Activated CD8-positive, alpha-beta T cell treated with anti-CD3 and anti-CD28 coated beads for 36 hours (primary cell): ENCODE results near the gene KIF5B. TPM values are rescaled to one million over a fixed set of nuclear protein-coding genes. Genes with fewer than 3 reads are reported as not detected.

Experiments
- ATAC-seq: fragments of 200-7000 bp; cut with Tn5 transposase; one replicate; pipeline ENCODE4 v1.10.0; 2021; ENCODE audit warnings: mild to moderate bottlenecking, moderate library complexity
- CTCF ChIA-PET: fragments of 350-600 bp; sonication (Branson Sonifier 250); formaldehyde crosslinking; loops from one replicate; lab custom pipeline; 2021; ENCODE audit warnings: antibody characterized with exemption; lab: Charles Lee
- POLR2A ChIA-PET: fragments of 350-600 bp; sonication (Branson Sonifier 250); formaldehyde crosslinking; loops from one replicate; lab custom pipeline; 2021; ENCODE audit warnings: antibody characterized with exemption; lab: Charles Lee
- DNase-seq: peaks from one replicate; pipeline ENCODE4 v3.0.0-alpha.2; 2020
- H3K27ac Mint-ChIP-seq: one replicate; pipeline ENCODE4 v1.8.0; 2021; ENCODE audit warnings: mild to moderate bottlenecking, mixed read lengths
- H3K27me3 Mint-ChIP-seq: one replicate; pipeline ENCODE4 v1.8.0; 2021; ENCODE audit warnings: mixed read lengths
- H3K36me3 Mint-ChIP-seq: one replicate; pipeline ENCODE4 v1.8.0; 2021; ENCODE audit warnings: low read depth, mixed read lengths
- H3K4me1 Mint-ChIP-seq: one replicate; pipeline ENCODE4 v1.8.0; 2021; ENCODE audit warnings: low read depth, mixed read lengths
- H3K4me3 Mint-ChIP-seq: one replicate; pipeline ENCODE4 v1.8.0; 2021; ENCODE audit warnings: mild to moderate bottlenecking, moderate library complexity, mixed read lengths
- H3K9me3 Mint-ChIP-seq: one replicate; pipeline ENCODE4 v1.8.0; 2021; ENCODE audit warnings: mixed read lengths
- intact Hi-C: fragments of 100-400 bp; cut with micrococcal nuclease; formaldehyde crosslinking; loops from one replicate; pipeline ENCODE4 v1.10.0; 2022
- total RNA-seq, 2 experiments: library from RNA; stranded (reverse); gene quantifications; one replicate each; pipeline ENCODE4 v1.2.3, GENCODE V29; 2021
- TF ChIP-seq, protein P1 (sequence below): fragments of 200-600 bp; IDR thresholded peaks from one replicate; pipeline ENCODE4 v1.8.0; 2022; ENCODE audit warnings: antibody characterized with exemption, mild to moderate bottlenecking

The KIF5B gene
- total RNA-seq, 2 experiments from 2014 or later, result 52.7 to 55.3 TPM

DNA sequence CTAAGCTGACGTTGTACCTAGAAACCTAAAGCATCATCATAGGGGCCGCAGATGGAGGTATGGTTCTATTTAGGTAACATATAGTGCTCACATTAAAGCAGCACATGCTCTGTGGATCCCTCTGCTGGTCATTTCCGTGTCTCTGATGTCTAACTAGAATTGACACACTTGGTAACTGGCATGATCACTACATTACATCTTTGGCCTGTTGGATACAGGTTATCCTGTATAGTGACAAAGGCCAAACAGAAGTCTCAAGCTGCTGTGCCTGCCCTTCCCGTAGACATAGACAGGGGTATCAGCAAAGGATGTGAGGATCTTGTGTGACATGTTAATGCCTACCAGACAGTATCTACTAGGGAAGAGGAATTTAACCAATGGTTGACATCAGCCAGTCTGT is 51.2 kb downstream of the KIF5B start:
- no peaks in the 10 kb centered on the region for H3K9me3 Mint-ChIP-seq
- POLR2A ChIA-PET, result interaction anchor here (0.8 kb wide), 1 partner anchor 146 kb away, joined by 3 read pairs; no protein-coding TSS in a partner anchor
- intact Hi-C loops, result loop anchor here (2.0 kb wide), 1 partner anchor 142 kb away; no protein-coding TSS in a partner anchor
- TF ChIP-seq, protein P1, sequence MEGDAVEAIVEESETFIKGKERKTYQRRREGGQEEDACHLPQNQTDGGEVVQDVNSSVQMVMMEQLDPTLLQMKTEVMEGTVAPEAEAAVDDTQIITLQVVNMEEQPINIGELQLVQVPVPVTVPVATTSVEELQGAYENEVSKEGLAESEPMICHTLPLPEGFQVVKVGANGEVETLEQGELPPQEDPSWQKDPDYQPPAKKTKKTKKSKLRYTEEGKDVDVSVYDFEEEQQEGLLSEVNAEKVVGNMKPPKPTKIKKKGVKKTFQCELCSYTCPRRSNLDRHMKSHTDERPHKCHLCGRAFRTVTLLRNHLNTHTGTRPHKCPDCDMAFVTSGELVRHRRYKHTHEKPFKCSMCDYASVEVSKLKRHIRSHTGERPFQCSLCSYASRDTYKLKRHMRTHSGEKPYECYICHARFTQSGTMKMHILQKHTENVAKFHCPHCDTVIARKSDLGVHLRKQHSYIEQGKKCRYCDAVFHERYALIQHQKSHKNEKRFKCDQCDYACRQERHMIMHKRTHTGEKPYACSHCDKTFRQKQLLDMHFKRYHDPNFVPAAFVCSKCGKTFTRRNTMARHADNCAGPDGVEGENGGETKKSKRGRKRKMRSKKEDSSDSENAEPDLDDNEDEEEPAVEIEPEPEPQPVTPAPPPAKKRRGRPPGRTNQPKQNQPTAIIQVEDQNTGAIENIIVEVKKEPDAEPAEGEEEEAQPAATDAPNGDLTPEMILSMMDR, result peak; percentile 54
- ATAC-seq, result peak; percentile 75
- H3K27ac Mint-ChIP-seq, result no peak overlapping the region
- CTCF ChIA-PET, result interaction anchor here (0.8 to 3.6 kb wide), 9 partner anchors 10 to 185 kb away, joined by 3 to 30 read pairs (median 3); no protein-coding TSS in a partner anchor
- peak; percentile 63 for DNase-seq
- peaks cover 9% of the 10 kb centered on the region for H3K4me1 Mint-ChIP-seq
- H3K36me3 Mint-ChIP-seq, result peaks cover 10% of the 10 kb centered on the region
- H3K27me3 Mint-ChIP-seq, result no peaks in the 10 kb centered on the region
- no peak overlapping the region for H3K4me3 Mint-ChIP-seq

DNA sequence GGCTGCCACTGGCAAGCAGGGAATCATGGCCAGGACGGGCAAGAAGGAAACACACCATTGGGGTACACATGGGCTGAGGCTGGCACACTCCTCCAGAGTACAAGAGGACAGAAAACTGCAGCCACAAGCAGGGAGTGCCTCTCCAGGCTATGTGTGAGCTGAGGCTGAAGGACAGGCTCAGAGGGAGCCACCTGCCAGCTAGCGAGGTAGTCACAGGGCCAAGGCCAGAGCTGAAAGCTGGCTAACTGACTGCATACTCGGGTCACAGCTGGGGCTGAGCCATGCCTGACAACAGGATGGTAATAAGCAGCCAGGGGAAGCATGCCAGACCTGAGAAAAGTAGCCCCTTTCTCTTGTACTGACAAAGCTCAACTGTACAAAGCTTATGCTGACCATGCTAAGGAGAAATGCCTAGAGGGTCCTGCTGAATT is 52.0 kb downstream of the KIF5B start:
- TF ChIP-seq, protein P1, result no peak

DNA sequence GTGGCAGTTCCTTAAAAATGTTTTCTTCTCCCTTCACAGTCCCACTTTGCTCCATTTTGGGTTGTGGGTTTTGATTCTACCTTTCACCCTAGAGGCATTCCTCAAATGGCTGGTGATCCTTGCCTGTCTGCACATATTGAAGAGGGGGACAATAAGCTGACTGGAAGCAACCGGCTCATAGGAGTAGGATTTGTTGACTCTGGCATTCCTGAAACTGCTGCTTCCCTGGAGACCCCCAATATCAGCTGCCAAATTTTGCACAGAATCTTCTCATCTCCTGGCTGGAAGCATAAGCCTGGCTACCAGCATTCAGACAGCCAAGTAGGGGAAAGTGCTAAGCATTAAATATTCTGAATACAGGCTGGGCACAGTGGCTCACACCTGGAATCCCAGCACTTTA is 53.7 kb downstream of the KIF5B start:
- TF ChIP-seq, protein P1, result no peak
- CTCF ChIA-PET, result interaction anchor here (1.7 kb wide), 1 partner anchor 147 kb away, joined by 3 read pairs; no protein-coding TSS in a partner anchor
- H3K27me3 Mint-ChIP-seq, result no peaks in the 10 kb centered on the region
- intact Hi-C loops, result no loop called here
- ATAC-seq (no peak), DNase-seq (no peak)
- POLR2A ChIA-PET, result no interaction called here
- no peaks in the 10 kb centered on the region for H3K9me3 Mint-ChIP-seq
- H3K4me1 Mint-ChIP-seq, result peaks cover 9% of the 10 kb centered on the region
- H3K36me3 Mint-ChIP-seq, result no peaks in the 10 kb centered on the region
- no peak overlapping the region for H3K27ac Mint-ChIP-seq
- no peak overlapping the region for H3K4me3 Mint-ChIP-seq

More for the DNA sequence above, 52.0 kb downstream of the KIF5B start:
- Mint-ChIP-seq H3K4me1 (peaks cover 9% of the 10 kb centered on the region), H3K9me3 (no peaks in the 10 kb centered on the region), H3K27me3 (no peaks in the 10 kb centered on the region), H3K4me3 (no peak overlapping the region), H3K36me3 (peaks cover 5% of the 10 kb centered on the region), H3K27ac (peak overlapping the region; percentile 38)
- POLR2A ChIA-PET, result no interaction called here
- CTCF ChIA-PET, result interaction anchor here (0.9 to 3.6 kb wide), 8 partner anchors 11 to 186 kb away, joined by 3 to 30 read pairs (median 4); no protein-coding TSS in a partner anchor
- peak; percentile 31 for ATAC-seq
- DNase-seq, result no peak
- intact Hi-C loops, result loop anchor here (2.0 kb wide), 1 partner anchor 141 kb away; no protein-coding TSS in a partner anchor

DNA sequence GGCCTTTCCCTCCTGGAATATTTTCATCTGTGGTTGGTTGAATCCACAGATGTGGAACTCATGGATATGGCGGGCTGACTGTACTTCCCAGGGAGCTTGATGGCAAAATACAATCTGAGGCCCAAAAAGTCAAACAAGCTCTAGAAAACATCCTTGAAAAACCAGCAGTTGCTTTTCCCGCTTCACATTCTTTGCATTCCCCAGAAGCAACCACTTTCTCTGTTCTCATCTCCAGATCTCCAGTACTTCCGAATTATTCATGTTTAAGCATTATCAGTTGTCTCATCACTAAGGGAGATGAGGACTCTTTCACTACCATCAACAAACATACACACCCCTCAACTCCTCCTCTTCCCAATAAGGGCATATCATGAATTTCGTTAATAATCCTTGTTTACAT is 55.3 kb downstream of the KIF5B start:
- ChIA-PET CTCF (interaction anchor here (1.0 kb wide), 1 partner anchor 139 kb away, joined by 3 read pairs; no protein-coding TSS in a partner anchor), POLR2A (interaction anchor here (0.6 to 1.4 kb wide), 3 partner anchors 80 to 139 kb away, joined by 3 read pairs; no protein-coding TSS in a partner anchor)
- Mint-ChIP-seq H3K27me3 (no peaks in the 10 kb centered on the region), H3K4me3 (no peak overlapping the region), H3K9me3 (no peaks in the 10 kb centered on the region), H3K36me3 (no peaks in the 10 kb centered on the region), H3K4me1 (peaks cover 9% of the 10 kb centered on the region), H3K27ac (no peak overlapping the region)
- TF ChIP-seq, protein P1, result no peak
- intact Hi-C loops, result no loop called here
- DNase-seq, result no peak
- ATAC-seq, result no peak

DNA sequence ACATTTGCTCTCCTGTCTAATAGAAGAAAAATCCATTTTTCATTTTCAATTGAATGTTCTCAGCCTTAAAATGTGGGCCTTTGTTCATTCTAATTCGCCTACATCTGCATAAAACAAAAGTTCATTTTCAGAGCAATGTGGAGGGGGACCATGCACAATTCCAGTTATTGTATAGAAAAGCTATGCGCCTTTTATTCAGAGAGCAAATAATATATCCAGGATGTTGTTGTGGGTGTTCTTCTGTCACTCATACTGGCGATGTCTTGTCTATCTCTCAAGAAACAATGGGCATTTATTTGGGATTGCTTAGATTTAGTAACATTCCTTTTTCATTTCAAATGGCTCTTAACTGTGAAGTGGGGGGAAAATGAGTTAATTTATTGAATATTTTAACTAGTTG is 56.4 kb downstream of the KIF5B start:
- Mint-ChIP-seq H3K27ac (no peak overlapping the region), H3K36me3 (no peaks in the 10 kb centered on the region), H3K27me3 (no peaks in the 10 kb centered on the region), H3K4me1 (peaks cover 9% of the 10 kb centered on the region), H3K9me3 (no peaks in the 10 kb centered on the region), H3K4me3 (no peak overlapping the region)
- ChIA-PET CTCF (interaction anchor here (0.8 kb wide), 1 partner anchor 18 kb away, joined by 3 read pairs; no protein-coding TSS in a partner anchor), POLR2A (interaction anchor here (0.8 kb wide), 1 partner anchor 138 kb away, joined by 3 read pairs; no protein-coding TSS in a partner anchor)
- intact Hi-C loops, result no loop called here
- no peak for ATAC-seq
- TF ChIP-seq, protein P1, result no peak
- DNase-seq, result no peak
